Activated CD4-positive, alpha-beta T cell treated with anti-CD3 and anti-CD28 coated beads for 36 hours (primary cell): ENCODE results near the gene ITGA1. TPM values are rescaled to one million over a fixed set of nuclear protein-coding genes. Genes with fewer than 3 reads are reported as not detected.

Experiments
- ATAC-seq: fragments of 200-7000 bp; cut with Tn5 transposase; one replicate; pipeline ENCODE4 v1.10.0; 2021; ENCODE audit warnings: mild to moderate bottlenecking, moderate library complexity
- CTCF ChIA-PET: fragments of 350-600 bp; sonication (Branson Sonifier 250); formaldehyde crosslinking; loops from one replicate; lab custom pipeline; 2021; ENCODE audit warnings: antibody characterized with exemption; lab: Charles Lee
- POLR2A ChIA-PET: fragments of 350-600 bp; sonication (Branson Sonifier 250); formaldehyde crosslinking; loops from one replicate; lab custom pipeline; 2021; ENCODE audit warnings: antibody characterized with exemption, inconsistent platforms; lab: Charles Lee
- DNase-seq: peaks from one replicate; pipeline ENCODE4 v3.0.0-alpha.2; 2020
- H3K27ac Mint-ChIP-seq: one replicate; pipeline ENCODE4 v1.8.0; 2021; ENCODE audit warnings: mixed read lengths
- H3K27me3 Mint-ChIP-seq: one replicate; pipeline ENCODE4 v1.8.0; 2021; ENCODE audit warnings: mixed read lengths
- H3K36me3 Mint-ChIP-seq: one replicate; pipeline ENCODE4 v1.8.0; 2021; ENCODE audit warnings: low read depth, mixed read lengths
- H3K4me1 Mint-ChIP-seq: one replicate; pipeline ENCODE4 v1.8.0; 2021; ENCODE audit warnings: mixed read lengths
- H3K4me3 Mint-ChIP-seq: one replicate; pipeline ENCODE4 v1.8.0; 2021; ENCODE audit warnings: mild to moderate bottlenecking, moderate library complexity, mixed read lengths
- H3K9me3 Mint-ChIP-seq: one replicate; pipeline ENCODE4 v1.8.0; 2021; ENCODE audit warnings: low read depth, mixed read lengths
- intact Hi-C, 2 experiments: fragments of 100-400 bp; cut with DNase I in 1 of 2; cut with micrococcal nuclease in 1 of 2; formaldehyde crosslinking; loops; one replicate each; pipeline versions ENCODE4 v1.14.2 to v1.15.1; 2022 to 2024; cut with DNase I, micrococcal nuclease
- total RNA-seq, 2 experiments: library from RNA; stranded (reverse); gene quantifications; one replicate each; pipeline ENCODE4 v1.2.3, GENCODE V29; 2021

Gene ITGA1
- total RNA-seq, 2 experiments from 2014 or later = 1.9 to 3.9 TPM

DNA sequence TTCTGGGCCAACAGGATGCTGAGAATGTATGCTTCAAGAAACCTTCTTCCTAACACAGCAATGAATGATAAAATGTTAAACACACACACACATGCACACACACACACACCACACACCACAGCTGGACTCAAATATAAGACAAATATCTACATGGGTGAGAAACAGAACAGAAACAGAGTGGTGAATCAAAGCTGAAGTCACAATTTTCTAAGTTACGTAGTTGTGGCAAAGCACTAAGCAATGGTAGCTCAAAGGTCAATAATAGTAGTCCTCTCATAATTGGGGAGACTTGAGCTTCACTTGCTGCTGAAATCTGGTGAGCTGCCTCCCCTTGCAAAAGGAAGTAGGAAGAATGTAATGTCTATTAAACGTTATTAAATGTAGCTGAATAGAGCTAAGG, 33.7 kb upstream of the ITGA1 start:
- no peak for DNase-seq
- Mint-ChIP-seq H3K9me3 (no peaks in the 10 kb centered on the region), H3K27ac (no peak overlapping the region), H3K4me1 (no peaks in the 10 kb centered on the region), H3K4me3 (no peak overlapping the region), H3K36me3 (no peaks in the 10 kb centered on the region), H3K27me3 (peaks cover 4% of the 10 kb centered on the region)
- CTCF ChIA-PET = interaction anchor here (0.6 kb wide), 1 partner anchor 1420 kb away, joined by 3 read pairs; no protein-coding TSS in a partner anchor
- intact Hi-C loops = no loop called here
- POLR2A ChIA-PET = no interaction called here
- no peak for ATAC-seq

DNA sequence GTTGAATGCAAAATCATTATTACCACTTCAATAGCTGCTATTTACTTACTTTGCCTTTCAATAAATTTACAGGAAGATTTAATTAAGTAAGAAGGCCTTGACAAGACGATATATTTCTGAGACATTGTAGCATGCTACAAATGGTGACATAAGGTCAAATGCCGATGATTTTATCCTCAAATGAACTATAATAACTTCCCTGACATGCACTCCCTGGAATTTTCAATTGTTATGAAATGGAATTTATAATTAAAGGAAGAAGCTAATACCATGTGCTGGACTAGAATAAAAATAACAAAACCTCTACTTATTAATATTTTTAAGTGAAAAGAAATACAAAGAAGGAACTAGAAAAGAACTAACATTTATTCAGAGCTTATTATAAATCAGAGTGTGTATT, 30.2 kb upstream of the ITGA1 start:
- H3K4me3 Mint-ChIP-seq = no peak overlapping the region

DNA sequence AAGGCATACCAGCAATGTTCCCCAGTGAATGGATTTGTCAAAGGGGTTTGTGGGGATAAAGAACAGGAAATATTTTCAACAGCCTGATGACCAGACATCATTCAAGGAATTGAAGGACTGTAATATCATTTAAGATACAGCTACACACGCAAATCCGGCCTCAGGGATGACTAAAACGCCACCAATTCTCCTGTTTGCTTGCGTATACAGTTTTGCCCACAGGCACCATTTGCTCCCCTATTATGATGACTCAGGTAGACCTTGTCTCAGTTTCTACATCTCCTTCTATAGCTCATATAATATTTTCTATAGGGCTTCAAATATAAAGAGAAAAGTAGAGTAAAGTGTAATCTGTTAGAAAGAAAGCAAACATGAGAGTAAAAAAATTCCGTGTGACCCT, 29.7 kb upstream of the ITGA1 start:
- H3K4me3 Mint-ChIP-seq = no peak overlapping the region
- ATAC-seq = no peak
- intact Hi-C loops = no loop called here
- H3K27me3 Mint-ChIP-seq = peaks cover 4% of the 10 kb centered on the region
- POLR2A ChIA-PET = no interaction called here
- H3K36me3 Mint-ChIP-seq = no peaks in the 10 kb centered on the region
- H3K27ac Mint-ChIP-seq = no peak overlapping the region
- peaks cover 6% of the 10 kb centered on the region for H3K9me3 Mint-ChIP-seq
- CTCF ChIA-PET = interaction anchor here (1.0 kb wide), 1 partner anchor 18 kb away, joined by 3 read pairs; no protein-coding TSS in a partner anchor
- peaks cover 10% of the 10 kb centered on the region for H3K4me1 Mint-ChIP-seq
- DNase-seq = no peak

More for the DNA sequence above, 30.2 kb upstream of the ITGA1 start:
- Mint-ChIP-seq H3K36me3 (no peaks in the 10 kb centered on the region), H3K27me3 (peaks cover 4% of the 10 kb centered on the region), H3K27ac (no peak overlapping the region), H3K4me1 (peaks cover 10% of the 10 kb centered on the region), H3K9me3 (peaks cover 6% of the 10 kb centered on the region)
- ChIA-PET CTCF (interaction anchor here (1.0 kb wide), 1 partner anchor 17 kb away, joined by 3 read pairs; no protein-coding TSS in a partner anchor), POLR2A (no interaction called here)
- DNase-seq (no peak), ATAC-seq (no peak)
- intact Hi-C loops = no loop called here

DNA sequence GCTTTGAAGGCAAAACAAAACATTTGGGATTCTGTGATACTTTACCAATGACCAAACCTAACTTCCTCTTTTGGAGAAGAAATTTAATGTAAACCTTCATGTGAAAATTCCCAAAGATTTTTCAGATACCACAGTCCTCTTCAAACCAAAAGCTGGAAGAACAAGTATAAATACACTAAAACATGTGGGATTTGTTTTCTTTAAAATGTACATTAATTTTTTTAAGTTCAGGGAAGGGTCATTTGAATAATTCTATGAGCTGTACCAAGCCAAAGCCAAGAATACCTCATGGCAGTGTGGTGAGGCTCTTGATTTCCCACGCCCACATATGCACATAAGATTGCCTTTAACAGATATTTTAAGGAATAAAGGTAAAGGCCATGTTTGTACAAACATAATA, 28.4 kb upstream of the ITGA1 start:
- Mint-ChIP-seq H3K9me3 (peaks cover 6% of the 10 kb centered on the region), H3K27ac (no peak overlapping the region), H3K36me3 (no peaks in the 10 kb centered on the region), H3K4me3 (no peak overlapping the region), H3K27me3 (no peaks in the 10 kb centered on the region), H3K4me1 (peaks cover 12% of the 10 kb centered on the region)
- CTCF ChIA-PET = no interaction called here
- POLR2A ChIA-PET = no interaction called here
- DNase-seq (no peak), ATAC-seq (no peak)
- intact Hi-C loops = no loop called here

DNA sequence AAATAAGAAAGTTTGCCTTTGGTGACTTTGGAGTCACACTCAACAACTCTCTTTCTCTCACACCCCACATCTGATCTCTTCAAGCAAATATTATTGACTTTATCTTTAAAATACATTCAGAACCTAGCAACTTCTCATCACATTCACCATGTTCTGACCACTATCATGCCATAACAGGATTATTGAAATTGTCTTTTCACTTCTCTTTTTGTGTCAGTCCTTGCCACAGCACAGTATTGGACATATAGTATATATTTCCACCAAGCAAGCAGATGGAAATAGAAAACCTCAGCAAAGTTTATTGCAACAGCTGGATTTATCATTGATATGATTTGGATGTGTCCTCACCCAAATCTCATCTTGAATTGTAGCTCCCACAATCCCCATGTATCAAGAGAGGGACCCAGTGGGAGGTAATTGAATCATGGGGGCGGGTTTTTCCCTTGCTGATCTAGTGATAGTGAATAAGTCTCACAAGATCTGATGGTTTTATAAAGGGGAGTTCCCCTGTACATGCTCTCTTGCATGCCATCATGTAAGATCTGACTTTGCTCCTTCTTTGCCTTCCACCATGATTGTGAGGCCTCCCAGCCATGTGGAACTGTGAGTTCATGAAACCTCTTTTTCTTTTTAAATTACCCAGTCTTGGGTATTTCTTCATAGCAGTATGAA, 26.9 kb upstream of the ITGA1 start:
- Mint-ChIP-seq H3K9me3 (peaks cover 6% of the 10 kb centered on the region), H3K27me3 (no peaks in the 10 kb centered on the region), H3K36me3 (no peaks in the 10 kb centered on the region), H3K4me3 (no peak overlapping the region), H3K4me1 (peaks cover 12% of the 10 kb centered on the region), H3K27ac (no peak overlapping the region)
- intact Hi-C loops = no loop called here
- peak; percentile 77 for ATAC-seq
- CTCF ChIA-PET = interaction anchor here (0.6 kb wide), 1 partner anchor 717 kb away, joined by 3 read pairs; no protein-coding TSS in a partner anchor
- peak; percentile 68 for DNase-seq
- POLR2A ChIA-PET = interaction anchor here (0.5 kb wide), 1 partner anchor 28 kb away, joined by 3 read pairs; no protein-coding TSS in a partner anchor

DNA sequence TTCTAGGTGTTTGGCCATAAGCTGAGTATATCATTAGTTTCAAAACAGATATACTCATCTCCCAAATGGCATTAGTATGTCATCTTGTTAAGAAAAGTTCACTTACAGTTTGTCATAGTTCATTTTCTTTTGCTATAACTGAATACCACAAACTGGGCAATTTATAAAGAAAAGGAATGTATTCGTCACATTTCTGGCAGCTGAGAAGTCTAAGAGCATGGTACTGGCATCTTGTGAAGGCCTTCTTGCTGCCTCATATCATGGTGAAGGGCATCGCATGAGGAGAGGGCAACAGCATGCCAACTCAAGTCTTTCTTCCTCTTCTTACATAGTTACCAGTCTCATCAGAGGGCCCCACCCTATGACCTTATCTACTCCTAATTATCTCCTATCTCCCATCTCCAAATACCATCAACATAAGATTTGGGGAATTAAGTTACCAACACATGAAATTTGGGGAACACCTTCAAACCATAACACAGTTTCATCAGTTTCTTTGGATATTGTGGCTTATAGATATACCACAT, 20.4 kb upstream of the ITGA1 start:
- POLR2A ChIA-PET = no interaction called here
- intact Hi-C loops = no loop called here
- Mint-ChIP-seq H3K36me3 (no peaks in the 10 kb centered on the region), H3K4me3 (no peak overlapping the region), H3K4me1 (peaks cover 13% of the 10 kb centered on the region), H3K27ac (no peak overlapping the region), H3K27me3 (peaks cover 3% of the 10 kb centered on the region), H3K9me3 (no peaks in the 10 kb centered on the region)
- CTCF ChIA-PET = no interaction called here
- no peak for ATAC-seq
- no peak for DNase-seq

GRCh38 chr5:52767766-52768480, 19.8 kb upstream of the ITGA1 start:
- intact Hi-C loops = no loop called here
- Mint-ChIP-seq H3K27ac (no peak overlapping the region), H3K36me3 (no peaks in the 10 kb centered on the region), H3K27me3 (peaks cover 5% of the 10 kb centered on the region), H3K4me3 (no peak overlapping the region), H3K4me1 (peaks cover 19% of the 10 kb centered on the region), H3K9me3 (no peaks in the 10 kb centered on the region)
- ChIA-PET POLR2A (no interaction called here), CTCF (no interaction called here)
- DNase-seq (no peak), ATAC-seq (no peak)

DNA sequence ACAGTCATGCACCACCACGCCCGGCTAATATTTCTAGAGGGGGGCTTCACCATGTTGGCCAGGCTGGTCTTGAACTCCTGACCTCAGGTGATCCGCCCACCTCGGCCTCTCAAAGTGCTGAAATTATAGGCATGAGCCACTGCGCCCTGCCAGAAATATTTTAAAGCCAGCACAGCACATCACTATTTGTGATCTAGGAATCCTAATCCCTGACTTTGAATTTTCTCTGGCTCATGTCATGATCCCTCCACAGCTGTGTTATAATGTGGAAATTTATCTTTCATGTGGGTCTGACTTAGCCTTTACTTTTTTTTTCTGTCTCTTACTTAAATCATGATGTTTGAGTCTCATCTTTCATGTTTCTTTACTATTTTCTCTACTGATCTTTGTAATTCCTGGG, 18.7 kb upstream of the ITGA1 start:
- no peaks in the 10 kb centered on the region for H3K36me3 Mint-ChIP-seq
- POLR2A ChIA-PET = no interaction called here
- no peak overlapping the region for H3K27ac Mint-ChIP-seq
- CTCF ChIA-PET = interaction anchor here (0.7 kb wide), 1 partner anchor 357 kb away, joined by 3 read pairs; no protein-coding TSS in a partner anchor
- H3K4me1 Mint-ChIP-seq = peaks cover 21% of the 10 kb centered on the region
- peaks cover 7% of the 10 kb centered on the region for H3K27me3 Mint-ChIP-seq
- intact Hi-C loops = no loop called here
- no peaks in the 10 kb centered on the region for H3K9me3 Mint-ChIP-seq
- no peak overlapping the region for H3K4me3 Mint-ChIP-seq
- ATAC-seq (no peak), DNase-seq (no peak)

GRCh38 chr5:52770287-52770939, 17.3 kb upstream of the ITGA1 start:
- intact Hi-C loops = loop anchor here in 1 of 2 experiments (5.0 kb wide), 1 partner anchor 43 kb away; no protein-coding TSS in a partner anchor
- Mint-ChIP-seq H3K4me3 (no peak overlapping the region), H3K27me3 (peaks cover 11% of the 10 kb centered on the region), H3K27ac (no peak overlapping the region), H3K9me3 (no peaks in the 10 kb centered on the region), H3K4me1 (peaks cover 25% of the 10 kb centered on the region), H3K36me3 (no peaks in the 10 kb centered on the region)
- ATAC-seq (no peak), DNase-seq (no peak)
- CTCF ChIA-PET = no interaction called here
- POLR2A ChIA-PET = no interaction called here

- peak overlapping the region; percentile 25 for H3K27ac Mint-ChIP-seq
- intact Hi-C loops = loop anchor here (1.0 to 5.0 kb wide), 2 partner anchors 27 to 44 kb away; no protein-coding TSS in a partner anchor
Observed at GRCh38 chr5:52771343-52772039, 16.2 kb upstream of the ITGA1 start.

More at GRCh38 chr5:52771343-52772039, 16.2 kb upstream of the ITGA1 start:
- H3K27me3 Mint-ChIP-seq = peaks cover 11% of the 10 kb centered on the region
- peaks cover 34% of the 10 kb centered on the region for H3K4me1 Mint-ChIP-seq
- no peaks in the 10 kb centered on the region for H3K36me3 Mint-ChIP-seq
- DNase-seq (peak; percentile 63), ATAC-seq (peak; percentile 91)
- no peaks in the 10 kb centered on the region for H3K9me3 Mint-ChIP-seq
- ChIA-PET CTCF (interaction anchor here (1.1 kb wide), 1 partner anchor 28 kb away, joined by 4 read pairs; no protein-coding TSS in a partner anchor), POLR2A (no interaction called here)
- H3K4me3 Mint-ChIP-seq = no peak overlapping the region
